Keratinocyte (primary cell): Measurements from ENCODE around the gene BTF3L4. TPM values are rescaled to one million over a fixed set of nuclear protein-coding genes. Genes with fewer than 3 reads are reported as not detected.
A peak's percentile ranks its signal among the peaks of the same experiment; 100 is the strongest.

Source experiments
- DNase-seq: peaks from one replicate; pipeline ENCODE4 v3.0.0-alpha.2; 2011; ENCODE audit warnings: low read depth, missing footprints, low spot score
- FAIRE-seq: peaks from 2 replicates; lab custom pipeline; 2011; peaks lifted over from hg19 to GRCh38; lab: Jason Lieb, UNC
- H2AFZ ChIP-seq: 2 replicates; pipeline ENCODE4 v1.6.0; 2012; ENCODE audit warnings: low read length, control low read depth, inconsistent platforms; ENCODE audit not compliant: control insufficient read depth
- H3K27ac ChIP-seq: 2 replicates; pipeline ENCODE4 v1.5.1; 2011; ENCODE audit warnings: low read length; ENCODE audit not compliant: control insufficient read depth, insufficient read depth
- H3K27me3 ChIP-seq: 3 replicates; pipeline ENCODE4 v1.6.0; 2011; ENCODE audit warnings: low read length; ENCODE audit not compliant: control insufficient read depth, insufficient read depth; ENCODE audit errors: extremely low read depth
- H3K36me3 ChIP-seq, 2 experiments: 2 replicates in 1 of 2; 3 replicates in 1 of 2; pipeline ENCODE4 v1.5.1; 2011; ENCODE audit warnings: low read length in 2 of 2, mild to moderate bottlenecking in 1 of 2; ENCODE audit not compliant: control insufficient read depth in 2 of 2, insufficient read depth in 2 of 2; ENCODE audit errors: extremely low read depth in 1 of 2
- H3K4me1 ChIP-seq: 3 replicates; pipeline ENCODE4 v1.5.1; 2011; ENCODE audit warnings: low read length; ENCODE audit not compliant: control insufficient read depth, insufficient read depth; ENCODE audit errors: extremely low read depth
- H3K4me2 ChIP-seq: 3 replicates; pipeline ENCODE4 v1.6.0; 2011; ENCODE audit warnings: low read depth, low read length; ENCODE audit not compliant: control insufficient read depth, insufficient read depth; ENCODE audit errors: extremely low read depth
- H3K4me3 ChIP-seq, 3 experiments: fragments of 200-600 bp in 1 of 3; sonication (generic) in 1 of 3; 2 replicates in 2 of 3; 3 replicates in 1 of 3; pipeline ENCODE4 v1.5.1; 2011 to 2016; ENCODE audit warnings: low read length in 3 of 3, mild to moderate bottlenecking in 3 of 3, control low read depth in 2 of 3, inconsistent platforms in 1 of 3, low read depth in 1 of 3, mixed read lengths in 1 of 3, mixed run types in 1 of 3, moderate library complexity in 1 of 3; ENCODE audit not compliant: control insufficient read depth in 2 of 3, insufficient read depth in 2 of 3; ENCODE audit errors: extremely low read depth in 1 of 3
- H3K79me2 ChIP-seq: 2 replicates; pipeline ENCODE4 v1.6.0; 2012; ENCODE audit warnings: low read length; ENCODE audit not compliant: control insufficient read depth, insufficient read depth
- H3K9ac ChIP-seq: 3 replicates; pipeline ENCODE4 v1.6.0; 2011; ENCODE audit warnings: low read length; ENCODE audit not compliant: control insufficient read depth, insufficient read depth; ENCODE audit errors: extremely low read depth
- H3K9me1 ChIP-seq: 3 replicates; pipeline ENCODE4 v1.6.0; 2011; ENCODE audit warnings: low read length; ENCODE audit not compliant: control insufficient read depth, insufficient read depth; ENCODE audit errors: extremely low read depth
- H3K9me3 ChIP-seq: 2 replicates; pipeline ENCODE4 v1.5.1; 2012; ENCODE audit warnings: low read depth, low read length; ENCODE audit not compliant: control insufficient read depth
- H4K20me1 ChIP-seq: 3 replicates; pipeline ENCODE4 v1.6.0; 2011; ENCODE audit warnings: low read length; ENCODE audit not compliant: control insufficient read depth, insufficient read depth; ENCODE audit errors: extremely low read depth
- EZH2 ChIP-seq: IDR thresholded peaks from one replicate; pipeline ENCODE4 v1.6.1; 2012; ENCODE audit warnings: inconsistent platforms, mild to moderate bottlenecking, low read length, moderate library complexity
- dilution Hi-C: fragments of 300-500 bp; cut with MboI; formaldehyde crosslinking; loops from one replicate; pipeline ENCODE4 v1.7.0; 2020; ENCODE audit warnings: low sequenced_read_pairs; ENCODE audit not compliant: extremely low pct_ligation_motif_present
- polyA plus RNA-seq, 5 experiments: library from polyadenylated mRNA; depleted of rRNA in 3 of 5; stranded (reverse) in 3 of 5; stranded (forward) in 1 of 5; unstranded in 1 of 5; fragments of >200 nt; gene quantifications; 1 replicate in 1 of 5; 2 replicates in 3 of 5; 3 replicates in 1 of 5; pipeline versions ENCODE4 v1.2.1 to v1.2.3, GENCODE V29; 2011 to 2012; ENCODE audit warnings: missing spikeins in 2 of 5, low read depth in 1 of 5, low replicate concordance in 1 of 5
- TF ChIP-seq, protein P1 (sequence below), 3 experiments: IDR thresholded peaks in 1 of 3; conservative IDR thresholded peaks in 1 of 3; optimal IDR thresholded peaks in 1 of 3; 2 replicates in 2 of 3; 3 replicates in 1 of 3; pipeline versions ENCODE3 to v1.5.1; 2011; ENCODE audit warnings: low read length in 3 of 3, mild to moderate bottlenecking in 3 of 3, moderate library complexity in 2 of 3, control low read depth in 1 of 3, inconsistent platforms in 1 of 3; ENCODE audit not compliant: insufficient read depth in 2 of 3; ENCODE audit errors: extremely low read depth in 1 of 3

BTF3L4 gene
- polyA plus RNA-seq, 1 donor (not counting 4 experiments of a cell fraction or from before 2014, with no cell fraction given): 55.4 TPM

DNA sequence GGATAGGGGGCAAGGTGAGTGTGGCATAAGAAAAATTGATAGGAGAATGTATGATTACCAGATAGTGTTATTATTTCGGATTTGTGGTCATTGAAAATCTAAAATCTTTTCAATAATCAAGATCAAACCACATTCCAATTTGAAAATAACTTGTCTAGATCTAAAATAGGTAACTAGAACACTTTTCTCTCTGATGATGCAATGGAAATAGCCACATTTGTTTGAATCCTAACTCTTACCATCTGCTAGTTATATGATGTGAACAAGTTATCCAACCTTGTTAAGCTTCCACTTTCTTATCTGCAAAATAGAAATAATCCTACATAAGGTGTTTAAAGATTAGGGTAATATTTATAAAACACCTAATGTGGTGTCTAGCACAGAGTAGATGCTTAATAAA is 3.8 kb downstream of the BTF3L4 start:
- Histone ChIP-seq H3K9me1 (no peaks in the 10 kb centered on the region), H3K9ac (no peak overlapping the region), H3K9me3 (no peaks in the 10 kb centered on the region), H3K36me3 (peaks cover 5 to 26% of the 10 kb centered on the region in 2 experiments), H3K79me2 (peaks cover 57% of the 10 kb centered on the region), H3K27me3 (no peaks in the 10 kb centered on the region), H3K27ac (no peak overlapping the region), H3K4me2 (peak overlapping the region; percentile 54), H4K20me1 (no peaks in the 10 kb centered on the region), H3K4me3 (no peak overlapping the region), H3K4me1 (peaks cover 20% of the 10 kb centered on the region), H2AFZ (no peak overlapping the region)
- TF ChIP-seq EZH2: no peak
- TF ChIP-seq, protein P1, sequence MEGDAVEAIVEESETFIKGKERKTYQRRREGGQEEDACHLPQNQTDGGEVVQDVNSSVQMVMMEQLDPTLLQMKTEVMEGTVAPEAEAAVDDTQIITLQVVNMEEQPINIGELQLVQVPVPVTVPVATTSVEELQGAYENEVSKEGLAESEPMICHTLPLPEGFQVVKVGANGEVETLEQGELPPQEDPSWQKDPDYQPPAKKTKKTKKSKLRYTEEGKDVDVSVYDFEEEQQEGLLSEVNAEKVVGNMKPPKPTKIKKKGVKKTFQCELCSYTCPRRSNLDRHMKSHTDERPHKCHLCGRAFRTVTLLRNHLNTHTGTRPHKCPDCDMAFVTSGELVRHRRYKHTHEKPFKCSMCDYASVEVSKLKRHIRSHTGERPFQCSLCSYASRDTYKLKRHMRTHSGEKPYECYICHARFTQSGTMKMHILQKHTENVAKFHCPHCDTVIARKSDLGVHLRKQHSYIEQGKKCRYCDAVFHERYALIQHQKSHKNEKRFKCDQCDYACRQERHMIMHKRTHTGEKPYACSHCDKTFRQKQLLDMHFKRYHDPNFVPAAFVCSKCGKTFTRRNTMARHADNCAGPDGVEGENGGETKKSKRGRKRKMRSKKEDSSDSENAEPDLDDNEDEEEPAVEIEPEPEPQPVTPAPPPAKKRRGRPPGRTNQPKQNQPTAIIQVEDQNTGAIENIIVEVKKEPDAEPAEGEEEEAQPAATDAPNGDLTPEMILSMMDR (optimal IDR thresholded peaks at IDR 0.05 in 1 of 3, IDR thresholded peaks at IDR 0.05 in 1 of 3, conservative IDR thresholded peaks at IDR 0.05 in 1 of 3; ENCODE audit: extremely low read depth in 1 of 3, insufficient read depth in 2 of 3, low read length in 3 of 3): no peak
- dilution Hi-C loops: no loop called here
- no peak for DNase-seq
- no peak for FAIRE-seq

GRCh38 chr1:52060822-52061221 is 4.7 kb downstream of the BTF3L4 start:
- no peak overlapping the region for H3K4me3 ChIP-seq
- peaks cover 20% of the 10 kb centered on the region for H3K4me1 ChIP-seq
- H3K36me3 ChIP-seq: peaks cover 5 to 30% of the 10 kb centered on the region in 2 experiments
- H3K9me1 ChIP-seq: no peaks in the 10 kb centered on the region
- H2AFZ ChIP-seq: no peak overlapping the region
- H4K20me1 ChIP-seq: no peaks in the 10 kb centered on the region
- H3K27ac ChIP-seq: no peak overlapping the region
- peaks cover 57% of the 10 kb centered on the region for H3K79me2 ChIP-seq
- DNase-seq (no peak), FAIRE-seq (no peak)
- no peaks in the 10 kb centered on the region for H3K27me3 ChIP-seq
- no peak overlapping the region for H3K4me2 ChIP-seq
- H3K9me3 ChIP-seq: no peaks in the 10 kb centered on the region
- H3K9ac ChIP-seq: no peak overlapping the region
- TF ChIP-seq, protein P1 (optimal IDR thresholded peaks at IDR 0.05 in 1 of 3, IDR thresholded peaks at IDR 0.05 in 1 of 3, conservative IDR thresholded peaks at IDR 0.05 in 1 of 3; ENCODE audit: extremely low read depth in 1 of 3, insufficient read depth in 2 of 3, low read length in 3 of 3): no peak
- no peak for TF ChIP-seq EZH2
- dilution Hi-C loops: no loop called here
